GM21619 (cell line): ENCODE results near the gene PLXNA3.

Experiments
- ATAC-seq: cut with Tn5 transposase; IDR thresholded peaks from one replicate; pipeline ENCODE4 v1.9.1; 2021; ENCODE audit not compliant: unreplicated experiment

The PLXNA3 gene

GRCh38 chrX:154434394-154435168 is 23.5 kb upstream of the PLXNA3 start:
- no peak for ATAC-seq

GRCh38 chrX:154435171-154435733 is 22.8 kb upstream of the PLXNA3 start:
- no peak for ATAC-seq

- ATAC-seq = peak; percentile 26
These were observed 21.6 kb upstream of the PLXNA3 start for GRCh38 chrX:154436374-154436982.

GRCh38 chrX:154436983-154437752 is 20.9 kb upstream of the PLXNA3 start, which contains the start of gene GDI1:
Gene GDI1, plus strand, starts transcription at chrX:154437154. Its CDS starts 101 bp downstream, at chrX:154437255.
- peak; percentile 46 for ATAC-seq

- ATAC-seq = no peak
These were observed 19.8 kb upstream of the PLXNA3 start for GRCh38 chrX:154437971-154438893.

DNA sequence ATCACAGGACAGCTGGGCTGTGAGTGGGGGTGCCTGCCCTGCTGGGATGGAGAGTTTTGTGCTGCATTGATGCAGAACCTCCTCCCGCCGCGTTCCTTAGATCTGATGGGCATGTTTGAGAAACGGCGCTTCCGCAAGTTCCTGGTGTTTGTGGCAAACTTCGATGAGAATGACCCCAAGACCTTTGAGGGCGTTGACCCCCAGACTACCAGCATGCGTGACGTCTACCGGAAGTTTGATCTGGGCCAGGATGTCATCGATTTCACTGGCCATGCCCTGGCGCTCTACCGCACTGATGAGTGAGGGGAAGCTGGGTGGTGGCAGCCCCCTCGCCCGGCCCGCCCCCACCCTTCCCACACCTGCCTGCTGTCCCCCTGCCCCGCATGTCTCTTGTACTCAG is 18.2 kb upstream of the PLXNA3 start:
- ATAC-seq = no peak

DNA sequence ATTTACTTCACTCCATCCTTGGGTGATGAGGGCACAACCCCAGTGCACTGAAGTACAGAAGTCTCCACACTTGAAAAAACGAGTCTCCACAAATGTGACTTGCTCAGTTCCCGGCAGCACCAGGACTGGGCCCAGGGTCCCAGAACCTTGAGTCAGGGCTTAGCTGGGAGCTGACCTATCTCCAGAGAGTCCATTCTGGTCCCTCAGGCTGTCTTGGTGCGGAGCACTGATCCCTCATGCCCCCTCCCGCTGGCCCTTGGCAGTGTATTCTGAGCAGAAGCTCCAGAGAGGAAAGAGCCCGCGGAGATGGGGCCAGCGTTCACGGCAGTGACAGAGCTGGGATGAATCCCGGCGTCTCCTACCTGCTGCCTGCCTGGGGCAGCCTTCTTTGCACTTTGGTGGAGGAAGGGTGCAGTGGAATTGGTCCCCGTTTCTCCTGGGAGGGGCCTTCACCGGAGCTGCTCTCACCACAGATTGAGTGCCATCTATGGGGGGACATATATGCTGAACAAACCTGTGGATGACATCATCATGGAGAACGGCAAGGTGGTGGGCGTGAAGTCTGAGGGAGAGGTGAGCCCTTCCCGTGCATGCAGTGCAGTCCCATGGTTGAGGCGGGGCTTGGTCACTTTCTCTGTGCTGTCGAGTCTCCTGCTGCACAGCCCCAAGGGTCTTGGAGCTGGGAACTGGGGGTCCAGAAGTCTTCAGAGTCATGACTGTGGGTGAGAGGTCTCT is 17.3 kb upstream of the PLXNA3 start:
- ATAC-seq = no peak

GRCh38 chrX:154441564-154441963 is 16.5 kb upstream of the PLXNA3 start:
- ATAC-seq = no peak

- ATAC-seq = no peak
These were observed 15.9 kb upstream of the PLXNA3 start for GRCh38 chrX:154441984-154442707.

GRCh38 chrX:154443479-154443910 is 14.6 kb upstream of the PLXNA3 start:
- no peak for ATAC-seq

- ATAC-seq = peak; percentile 73
These were observed 13.9 kb upstream of the PLXNA3 start, which contains the start of gene FAM50A for GRCh38 chrX:154443992-154444754. Gene FAM50A, plus strand, starts transcription at chrX:154444141. Its CDS starts 95 bp downstream, at chrX:154444236.

- no peak for ATAC-seq
These were observed 13.3 kb upstream of the PLXNA3 start for GRCh38 chrX:154444755-154445246.

GRCh38 chrX:154445776-154446175 is 12.3 kb upstream of the PLXNA3 start:
- no peak for ATAC-seq

GRCh38 chrX:154446430-154446829 is 11.7 kb upstream of the PLXNA3 start:
- ATAC-seq = no peak

GRCh38 chrX:154448484-154448883 is 9.6 kb upstream of the PLXNA3 start:
- ATAC-seq = no peak

GRCh38 chrX:154449618-154450017 is 8.5 kb upstream of the PLXNA3 start:
- no peak for ATAC-seq

GRCh38 chrX:154450312-154450711 is 7.8 kb upstream of the PLXNA3 start:
- no peak for ATAC-seq

- ATAC-seq = no peak
These were observed 5.3 kb upstream of the PLXNA3 start for GRCh38 chrX:154452823-154453222.
